Activated T-helper 1 cell treated with anti-CD3 and anti-CD28 coated beads, Interleukin-12 subunit alpha, Interleukin-12 subunit beta, Interleukin-2, Interleukin-4 antibody, amounts not matched to agents 30 ng/mL and 10 ng/mL and 1 ng/mL, durations not matched to agents 14 hours and 24 hours and 36 hours (primary cell): ENCODE data around the gene CARD14. TPM values are rescaled to one million over a fixed set of nuclear protein-coding genes. Genes with fewer than 3 reads are reported as not detected.
"Not testable (repeated sequence)": the region's sequence is repeated elsewhere in the genome, so short reads cannot be mapped to it uniquely, and the experiment has no call there.

ENCODE experiments used
- DNase-seq: peaks from one replicate; pipeline ENCODE4 v3.0.0; 2021; ENCODE audit warnings: low spot score
- H3K27ac Mint-ChIP-seq: one replicate; pipeline ENCODE4 v1.8.0; 2021; ENCODE audit warnings: mild to moderate bottlenecking, mixed read lengths
- H3K27me3 Mint-ChIP-seq: one replicate; pipeline ENCODE4 v1.8.0; 2022; ENCODE audit warnings: mild to moderate bottlenecking, moderate library complexity, mixed read lengths; ENCODE audit not compliant: insufficient read depth
- H3K36me3 Mint-ChIP-seq: one replicate; pipeline ENCODE4 v1.8.0; 2021; ENCODE audit warnings: low read depth, mixed read lengths
- H3K4me1 Mint-ChIP-seq: one replicate; pipeline ENCODE4 v1.8.0; 2021; ENCODE audit warnings: low read depth, mixed read lengths
- H3K4me3 Mint-ChIP-seq: one replicate; pipeline ENCODE4 v1.8.0; 2021; ENCODE audit warnings: mild to moderate bottlenecking, moderate library complexity, mixed read lengths
- H3K9me3 Mint-ChIP-seq: one replicate; pipeline ENCODE4 v1.8.0; 2021; ENCODE audit warnings: mixed read lengths
- intact Hi-C: fragments of 100-400 bp; cut with micrococcal nuclease; formaldehyde crosslinking; loops from one replicate; pipeline ENCODE4 v1.15.1; 2024
- total RNA-seq: library from RNA; stranded (reverse); gene quantifications from 2 replicates; pipeline ENCODE4 v1.2.3, GENCODE V29; 2022

CARD14 gene
- total RNA-seq, 1 donor from 2014 or later: not detected

DNA sequence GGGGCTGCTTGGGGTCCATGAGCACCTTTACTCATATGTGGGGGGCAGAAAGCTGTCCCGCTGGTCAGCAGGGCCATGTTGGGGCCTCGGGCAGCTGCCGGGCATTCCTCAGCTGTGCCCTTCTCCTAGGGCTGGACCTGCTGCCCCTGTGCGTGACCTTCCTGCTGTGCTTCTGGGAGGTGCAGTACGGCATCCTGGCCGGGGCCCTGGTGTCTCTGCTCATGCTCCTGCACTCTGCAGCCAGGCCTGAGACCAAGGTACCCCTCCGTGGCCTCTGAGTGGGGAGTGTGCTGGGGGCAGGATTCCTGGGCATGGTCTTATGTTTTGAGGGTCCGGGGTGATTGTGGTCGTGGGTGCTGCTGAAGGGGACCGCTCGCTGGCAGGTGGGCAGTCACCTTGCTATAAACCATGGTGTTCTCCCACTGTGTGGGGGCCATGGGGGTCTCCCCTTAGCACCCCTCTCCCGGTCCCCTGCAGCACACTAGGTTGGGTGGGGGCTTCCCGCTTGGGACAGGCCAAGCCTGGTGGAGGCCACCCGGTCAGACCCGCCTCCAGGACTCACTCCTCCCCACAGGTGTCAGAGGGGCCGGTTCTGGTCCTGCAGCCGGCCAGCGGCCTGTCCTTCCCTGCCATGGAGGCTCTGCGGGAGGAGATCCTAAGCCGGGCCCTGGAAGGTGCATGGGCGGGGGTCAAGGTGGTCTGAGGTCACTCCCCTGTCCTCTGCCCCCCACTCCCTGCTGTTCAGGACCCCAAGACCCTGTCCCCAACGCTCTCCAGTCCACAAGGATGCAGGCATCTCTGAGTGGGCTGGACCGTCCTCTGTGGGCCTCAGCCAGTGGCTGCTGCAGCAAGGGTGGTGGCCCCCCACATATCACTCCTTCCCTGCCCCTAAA lies 78.4 kb downstream of the CARD14 start:
- Mint-ChIP-seq H3K4me1 (peaks cover 17% of the 10 kb centered on the region), H3K4me3 (no peak overlapping the region), H3K9me3 (no peaks in the 10 kb centered on the region), H3K27me3 (no peaks in the 10 kb centered on the region), H3K36me3 (no peaks in the 10 kb centered on the region), H3K27ac (no peak overlapping the region)
- DNase-seq: no peak
- intact Hi-C loops: no loop called here

DNA sequence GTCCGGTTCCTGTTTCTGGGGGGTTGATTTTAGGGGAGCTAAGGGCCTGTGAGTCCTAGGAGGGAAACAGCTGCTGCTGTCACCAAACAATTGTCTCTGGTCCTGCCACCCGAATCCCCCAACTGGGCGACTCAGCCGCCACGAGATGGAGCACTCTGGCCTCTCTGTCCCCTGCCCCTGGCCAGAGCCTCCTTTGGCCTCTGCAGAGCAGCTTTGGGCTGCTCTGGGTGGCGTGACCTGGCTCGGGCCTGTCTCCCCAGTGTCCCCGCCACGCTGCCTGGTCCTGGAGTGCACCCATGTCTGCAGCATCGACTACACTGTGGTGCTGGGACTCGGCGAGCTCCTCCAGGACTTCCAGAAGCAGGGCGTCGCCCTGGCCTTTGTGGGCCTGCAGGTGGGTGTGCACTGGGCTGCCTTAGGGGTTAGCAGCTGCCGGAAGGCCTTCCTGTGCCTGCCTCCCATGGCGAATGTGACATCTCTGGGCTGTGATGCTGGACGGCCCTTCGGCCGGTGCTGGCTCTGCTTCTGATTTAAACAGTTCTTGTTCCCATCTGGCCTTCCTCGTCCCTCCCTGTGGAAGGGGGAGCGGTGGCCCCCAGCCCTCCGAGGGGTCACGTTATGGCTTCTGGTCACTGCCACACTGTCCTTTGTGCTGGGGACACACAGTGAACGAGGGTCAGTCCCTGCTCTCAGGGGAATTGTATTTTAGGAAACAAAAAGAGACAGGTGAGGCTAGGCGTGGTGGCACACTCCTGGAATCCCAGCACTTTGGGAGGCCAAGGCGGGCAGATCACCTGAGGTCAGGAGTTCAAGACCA lies 79.3 kb downstream of the CARD14 start:
- Mint-ChIP-seq H3K27ac (no peak overlapping the region), H3K27me3 (no peaks in the 10 kb centered on the region), H3K36me3 (no peaks in the 10 kb centered on the region), H3K9me3 (no peaks in the 10 kb centered on the region), H3K4me1 (peaks cover 26% of the 10 kb centered on the region), H3K4me3 (no peak overlapping the region)
- no peak for DNase-seq
- intact Hi-C loops: no loop called here

- H3K4me1 Mint-ChIP-seq: peaks cover 46% of the 10 kb centered on the region
- H3K4me3 Mint-ChIP-seq: no peak overlapping the region
- peak overlapping the region; percentile 74 for H3K27ac Mint-ChIP-seq
- no peaks in the 10 kb centered on the region for H3K27me3 Mint-ChIP-seq
- no peaks in the 10 kb centered on the region for H3K9me3 Mint-ChIP-seq
- intact Hi-C loops: loop anchor here (2.0 to 5.0 kb wide), 4 partner anchors 33 to 245 kb away; partner anchors contain the start of gene GAA
- no peak for DNase-seq
- peaks cover 2% of the 10 kb centered on the region for H3K36me3 Mint-ChIP-seq
Observed at GRCh38 chr17:80251966-80252365, 82.1 kb downstream of the CARD14 start.

DNA sequence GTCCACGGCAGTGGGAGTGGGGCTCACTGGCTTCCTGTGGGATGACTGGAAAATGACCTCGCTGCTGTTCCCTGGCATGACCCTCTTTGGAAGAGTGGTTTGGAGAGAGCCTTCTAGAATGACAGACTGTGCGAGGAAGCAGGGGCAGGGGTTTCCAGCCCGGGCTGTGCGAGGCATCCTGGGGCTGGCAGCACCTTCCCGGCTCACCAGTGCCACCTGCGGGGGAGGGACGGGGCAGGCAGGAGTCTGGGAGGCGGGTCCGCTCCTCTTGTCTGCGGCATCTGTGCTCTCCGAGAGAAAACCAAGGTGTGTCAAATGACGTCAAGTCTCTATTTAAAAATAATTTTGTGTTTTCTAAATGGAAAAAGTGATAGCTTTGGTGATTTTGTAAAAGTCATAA lies 83.0 kb downstream of the CARD14 start:
- peak; percentile 86 for DNase-seq
- Mint-ChIP-seq H3K36me3 (peaks cover 2% of the 10 kb centered on the region), H3K27ac (peak overlapping the region; percentile 74), H3K9me3 (no peaks in the 10 kb centered on the region), H3K27me3 (no peaks in the 10 kb centered on the region), H3K4me3 (no peak overlapping the region), H3K4me1 (peaks cover 53% of the 10 kb centered on the region)
- intact Hi-C loops: loop anchor here (1.0 to 5.0 kb wide), 5 partner anchors 34 to 246 kb away; partner anchors contain the start of gene GAA

GRCh38 chr17:80253631-80254395 lies 84.0 kb downstream of the CARD14 start:
- Mint-ChIP-seq H3K4me3 (peak overlapping the region; percentile 35), H3K27me3 (no peaks in the 10 kb centered on the region), H3K27ac (peak overlapping the region; percentile 91), H3K4me1 (peaks cover 63% of the 10 kb centered on the region), H3K36me3 (peaks cover 2% of the 10 kb centered on the region), H3K9me3 (no peaks in the 10 kb centered on the region)
- intact Hi-C loops: loop anchor here (1.0 to 5.0 kb wide), 6 partner anchors 9 to 247 kb away; partner anchors contain the start of gene GAA
- DNase-seq: no peak

- Mint-ChIP-seq H3K36me3 (peaks cover 2% of the 10 kb centered on the region), H3K27ac (peak overlapping the region; percentile 91), H3K9me3 (no peaks in the 10 kb centered on the region), H3K4me3 (peak overlapping the region; percentile 74), H3K27me3 (no peaks in the 10 kb centered on the region), H3K4me1 (peaks cover 69% of the 10 kb centered on the region)
- DNase-seq: peak; percentile 73
- intact Hi-C loops: loop anchor here (1.0 to 5.0 kb wide), 3 partner anchors 9 to 247 kb away; no protein-coding TSS in a partner anchor
Observed at GRCh38 chr17:80254396-80255251, 84.8 kb downstream of the CARD14 start.

- Mint-ChIP-seq H3K36me3 (peaks cover 2% of the 10 kb centered on the region), H3K4me1 (peaks cover 72% of the 10 kb centered on the region), H3K27me3 (no peaks in the 10 kb centered on the region), H3K9me3 (no peaks in the 10 kb centered on the region), H3K27ac (peak overlapping the region; percentile 91), H3K4me3 (peak overlapping the region; percentile 26)
- no peak for DNase-seq
- intact Hi-C loops: no loop called here
Observed at GRCh38 chr17:80256034-80256350, 86.2 kb downstream of the CARD14 start.

- Mint-ChIP-seq H3K27me3 (no peaks in the 10 kb centered on the region), H3K9me3 (no peaks in the 10 kb centered on the region), H3K4me1 (peaks cover 74% of the 10 kb centered on the region), H3K4me3 (peak overlapping the region; percentile 93), H3K27ac (peak overlapping the region; percentile 99), H3K36me3 (peaks cover 5% of the 10 kb centered on the region)
- DNase-seq: no peak
- intact Hi-C loops: no loop called here
Observed at GRCh38 chr17:80257716-80258213, 87.9 kb downstream of the CARD14 start.

DNA sequence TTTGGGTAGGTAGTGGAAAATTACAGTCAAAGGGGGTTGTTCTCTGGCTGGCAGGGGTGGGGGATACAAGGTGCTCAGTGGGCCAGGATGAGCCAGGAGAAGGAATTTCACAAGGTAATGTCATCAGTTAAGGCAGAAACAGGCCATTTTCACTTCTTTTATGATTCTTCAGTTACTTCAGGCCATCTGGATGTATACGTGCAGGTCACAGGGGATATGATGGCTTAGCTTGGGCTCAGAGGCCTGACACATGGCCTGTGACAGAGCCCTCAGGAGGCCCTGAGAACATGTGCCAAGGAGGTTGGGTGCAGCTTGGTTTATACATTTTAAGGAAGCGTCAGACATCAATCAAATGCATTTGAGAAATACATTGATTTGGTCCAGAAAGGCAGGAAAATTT lies 88.5 kb downstream of the CARD14 start:
- H3K36me3 Mint-ChIP-seq, H3K9me3 Mint-ChIP-seq, intact Hi-C loops, DNase-seq, H3K27me3 Mint-ChIP-seq: not testable (repeated sequence)
- H3K4me3 Mint-ChIP-seq: peak overlapping the region; percentile 93
- peak overlapping the region; percentile 99 for H3K27ac Mint-ChIP-seq
- H3K4me1 Mint-ChIP-seq: peaks cover 69% of the 10 kb centered on the region
